Fibroblast of lung (primary cell): ENCODE results near the gene ID1. TPM values are rescaled to one million over a fixed set of nuclear protein-coding genes. Genes with fewer than 3 reads are reported as not detected.

Experiments used
- DNase-seq, 2 donors: peaks; one replicate each; pipeline versions ENCODE4 v3.0.0 to v3.0.0-alpha.2; 2010; ENCODE audit warnings: low read depth in 2 of 2
- H2AFZ ChIP-seq: 2 replicates; pipeline ENCODE4 v1.5.1; 2012; ENCODE audit warnings: low read length, control low read depth, inconsistent platforms
- H3K27ac ChIP-seq: 2 replicates; pipeline ENCODE4 v1.5.1; 2011; ENCODE audit warnings: low read length, control low read depth; ENCODE audit not compliant: insufficient read depth
- H3K27me3 ChIP-seq: 2 replicates; pipeline ENCODE4 v1.5.1; 2011; ENCODE audit warnings: mild to moderate bottlenecking, low read length; ENCODE audit not compliant: control insufficient read depth, insufficient read depth
- H3K36me3 ChIP-seq: 2 replicates; pipeline ENCODE4 v1.5.1; 2011; ENCODE audit warnings: low read length; ENCODE audit not compliant: control insufficient read depth, insufficient read depth
- H3K4me1 ChIP-seq: 2 replicates; pipeline ENCODE4 v1.5.1; 2011; ENCODE audit warnings: low read length; ENCODE audit not compliant: control insufficient read depth, insufficient read depth; ENCODE audit errors: extremely low read depth
- H3K4me2 ChIP-seq: 2 replicates; pipeline ENCODE4 v1.5.1; 2011; ENCODE audit warnings: low read length, control low read depth; ENCODE audit not compliant: insufficient read depth; ENCODE audit errors: extremely low read depth
- H3K4me3 ChIP-seq, 4 experiments: fragments of 200-600 bp in 1 of 4; sonication (generic) in 1 of 4; replicated peaks in 1 of 4; 2 replicates each; pipeline ENCODE4 v1.5.1; 2011 to 2016; ENCODE audit warnings: low read length in 4 of 4, low read depth in 3 of 4, mild to moderate bottlenecking in 3 of 4, control low read depth in 2 of 4, inconsistent platforms in 1 of 4, mixed read lengths in 1 of 4; ENCODE audit not compliant: insufficient read depth in 1 of 4; ENCODE audit errors: control extremely low read depth in 1 of 4
- H3K79me2 ChIP-seq: 2 replicates; pipeline ENCODE4 v1.5.1; 2012; ENCODE audit warnings: mild to moderate bottlenecking, low read length, inconsistent platforms; ENCODE audit not compliant: control insufficient read depth, insufficient read depth
- H3K9ac ChIP-seq: 2 replicates; pipeline ENCODE4 v1.5.1; 2011; ENCODE audit warnings: mild to moderate bottlenecking, low read length, control low read depth; ENCODE audit not compliant: insufficient read depth
- H3K9me3 ChIP-seq: 2 replicates; pipeline ENCODE4 v1.5.1; 2012; ENCODE audit warnings: low read depth, low read length; ENCODE audit not compliant: control insufficient read depth, insufficient read depth
- H4K20me1 ChIP-seq: 2 replicates; pipeline ENCODE4 v1.5.1; 2011; ENCODE audit warnings: low read length; ENCODE audit not compliant: control insufficient read depth, insufficient read depth; ENCODE audit errors: extremely low read depth
- EZH2 ChIP-seq: IDR thresholded peaks from 2 replicates; pipeline ENCODE4 v1.5.1; 2012; ENCODE audit warnings: low read length, control low read depth, mild to moderate bottlenecking; ENCODE audit errors: missing control alignments
- polyA plus RNA-seq, 2 donors: library from polyadenylated mRNA; depleted of rRNA in 1 of 2; stranded (reverse) in 1 of 2; unstranded in 1 of 2; fragments of >200 nt; gene quantifications; 2 replicates each; pipeline ENCODE4 v1.2.1, GENCODE V29; 2011 to 2012; ENCODE audit warnings: missing spikeins in 1 of 2
- total RNA-seq: library from RNA; depleted of rRNA; stranded (reverse); fragments of >200 nt; gene quantifications from 2 replicates; pipeline ENCODE4 v1.2.1, GENCODE V29; 2014
- TF ChIP-seq, protein P1 (sequence below), 2 donors: IDR thresholded peaks in 1 of 2; conservative IDR thresholded peaks in 1 of 2; 1 replicate in 1 of 2; 2 replicates in 1 of 2; pipeline ENCODE4 v1.5.1; 2011 to 2012; ENCODE audit warnings: low read length in 2 of 2, control low read depth in 1 of 2, inconsistent platforms in 1 of 2, low read depth in 1 of 2, mild to moderate bottlenecking in 1 of 2

ID1 gene
- total and polyA plus RNA-seq, 2 donors (not counting 1 experiment from before 2014, with no cell fraction given), result 14.5 to 27.4 TPM

DNA sequence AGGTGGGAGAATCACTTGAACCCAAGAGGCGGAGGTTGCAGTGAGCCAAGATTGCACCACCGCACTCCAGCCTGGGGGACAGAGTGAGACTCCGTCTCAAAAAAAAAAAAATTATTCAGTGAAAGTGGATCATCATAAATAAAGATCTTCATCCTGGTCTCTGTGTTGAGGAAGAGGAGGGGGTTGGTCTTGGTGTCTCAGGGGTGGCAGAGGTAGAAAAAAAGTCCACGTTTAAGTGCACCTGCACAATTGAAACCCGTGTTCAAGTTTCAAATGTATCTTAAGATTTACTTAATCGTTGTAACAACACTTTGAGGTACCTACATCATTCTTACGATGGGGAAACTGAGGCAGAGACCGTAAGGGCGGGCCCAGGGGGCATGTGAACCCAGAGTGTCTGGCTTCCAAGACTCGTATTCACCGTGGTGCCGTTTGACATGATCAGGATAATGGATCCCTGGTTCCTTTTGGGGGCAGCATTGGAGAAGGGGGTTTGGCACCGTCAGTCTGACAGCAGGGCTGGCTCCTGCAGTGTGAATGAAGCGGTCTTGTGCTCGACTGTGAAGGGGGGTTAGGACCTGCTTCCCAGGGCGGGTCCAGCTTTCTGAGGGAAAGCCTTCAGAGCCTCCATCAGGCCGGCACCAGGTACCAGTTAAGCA, 32.9 kb upstream of the ID1 start:
- Histone ChIP-seq H3K4me2 (peak overlapping the region; percentile 74), H4K20me1 (no peaks in the 10 kb centered on the region), H3K9ac (peak overlapping the region; percentile 57), H3K4me3 (peak overlapping the region in 1 of 4 experiments; percentile 46), H3K27ac (peak overlapping the region; percentile 98), H3K27me3 (no peaks in the 10 kb centered on the region), H3K36me3 (peaks cover 12% of the 10 kb centered on the region), H3K79me2 (no peaks in the 10 kb centered on the region), H3K9me3 (no peaks in the 10 kb centered on the region), H3K4me1 (peaks cover 15% of the 10 kb centered on the region), H2AFZ (no peak overlapping the region)
- no peak for DNase-seq
- TF ChIP-seq, protein P1, sequence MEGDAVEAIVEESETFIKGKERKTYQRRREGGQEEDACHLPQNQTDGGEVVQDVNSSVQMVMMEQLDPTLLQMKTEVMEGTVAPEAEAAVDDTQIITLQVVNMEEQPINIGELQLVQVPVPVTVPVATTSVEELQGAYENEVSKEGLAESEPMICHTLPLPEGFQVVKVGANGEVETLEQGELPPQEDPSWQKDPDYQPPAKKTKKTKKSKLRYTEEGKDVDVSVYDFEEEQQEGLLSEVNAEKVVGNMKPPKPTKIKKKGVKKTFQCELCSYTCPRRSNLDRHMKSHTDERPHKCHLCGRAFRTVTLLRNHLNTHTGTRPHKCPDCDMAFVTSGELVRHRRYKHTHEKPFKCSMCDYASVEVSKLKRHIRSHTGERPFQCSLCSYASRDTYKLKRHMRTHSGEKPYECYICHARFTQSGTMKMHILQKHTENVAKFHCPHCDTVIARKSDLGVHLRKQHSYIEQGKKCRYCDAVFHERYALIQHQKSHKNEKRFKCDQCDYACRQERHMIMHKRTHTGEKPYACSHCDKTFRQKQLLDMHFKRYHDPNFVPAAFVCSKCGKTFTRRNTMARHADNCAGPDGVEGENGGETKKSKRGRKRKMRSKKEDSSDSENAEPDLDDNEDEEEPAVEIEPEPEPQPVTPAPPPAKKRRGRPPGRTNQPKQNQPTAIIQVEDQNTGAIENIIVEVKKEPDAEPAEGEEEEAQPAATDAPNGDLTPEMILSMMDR (conservative IDR thresholded peaks at IDR 0.05 in 1 of 2, IDR thresholded peaks at IDR 0.05 in 1 of 2; ENCODE audit: low read depth in 1 of 2, low read length in 2 of 2), result no peak
- no peak for TF ChIP-seq EZH2

GRCh38 chr20:31572701-31573554, 32.2 kb upstream of the ID1 start:
- peak overlapping the region; percentile 50 to 70 (median 53) for H3K4me3 ChIP-seq
- peaks cover 15% of the 10 kb centered on the region for H3K4me1 ChIP-seq
- peak; percentile 98 to 99 for DNase-seq
- no peaks in the 10 kb centered on the region for H3K27me3 ChIP-seq
- no peaks in the 10 kb centered on the region for H3K79me2 ChIP-seq
- peak overlapping the region; percentile 95 for H3K4me2 ChIP-seq
- TF ChIP-seq, protein P1 (conservative IDR thresholded peaks at IDR 0.05 in 1 of 2, IDR thresholded peaks at IDR 0.05 in 1 of 2; ENCODE audit: low read depth in 1 of 2, low read length in 2 of 2), result no peak
- no peak for TF ChIP-seq EZH2
- H3K9me3 ChIP-seq, result no peaks in the 10 kb centered on the region
- H3K36me3 ChIP-seq, result peaks cover 10% of the 10 kb centered on the region
- no peaks in the 10 kb centered on the region for H4K20me1 ChIP-seq
- peak overlapping the region; percentile 98 for H3K27ac ChIP-seq
- H2AFZ ChIP-seq, result no peak overlapping the region
- peak overlapping the region; percentile 73 for H3K9ac ChIP-seq
